ENCODE measurements around the gene CLIC5.

- TF ChIP-seq CTCF (IDR thresholded peaks at IDR 0.05; ENCODE audit: poor library complexity, severe bottlenecking) (no peak), POLR2AphosphoS5 (IDR thresholded peaks at IDR 0.05) (no peak), RAD21 (conservative IDR thresholded peaks at IDR 0.05) (no peak), EZH2 (IDR thresholded peaks at IDR 0.05; ENCODE audit: borderline replicate concordance, insufficient read depth, low read length, poor library complexity, severe bottlenecking) (no peak), REST (IDR thresholded peaks at IDR 0.05; ENCODE audit: borderline replicate concordance) (no peak), EP300 (conservative IDR thresholded peaks at IDR 0.05; ENCODE audit: poor library complexity, severe bottlenecking) (no peak), MXI1 (conservative IDR thresholded peaks at IDR 0.05; ENCODE audit: poor library complexity, severe bottlenecking) (no peak), TAF1 (IDR thresholded peaks at IDR 0.05; ENCODE audit: low read depth) (no peak)
Observed at GRCh38 chr6:45966797-45967196, 48.9 kb downstream of the CLIC5 start.
